K562 (cell line): ENCODE results near the gene CARD14. TPM values are rescaled to one million over a fixed set of nuclear protein-coding genes. Genes with fewer than 3 reads are reported as not detected.
A peak's percentile ranks its signal among the peaks of the same experiment; 100 is the strongest.

Experiments used
- ARNT ChIP-seq, 2 experiments: fragments of 450-650 bp; IDR thresholded peaks; 2 replicates each; pipeline ENCODE4 v1.6.1; 2016; ENCODE audit warnings: mild to moderate bottlenecking in 1 of 2
- DACH1 ChIP-seq: fragments of 450-650 bp; IDR thresholded peaks from 2 replicates; pipeline ENCODE4 v1.6.1; 2018; ENCODE audit not compliant: partially characterized antibody
- DIDO1 ChIP-seq: fragments of 450-650 bp; IDR thresholded peaks from 2 replicates; pipeline ENCODE4 v1.6.1; 2016; ENCODE audit warnings: low read depth, missing biosample characterization, missing genetic modification characterization
- DPF2 ChIP-seq: fragments of 450-650 bp; IDR thresholded peaks from 2 replicates; pipeline ENCODE4 v1.6.1; 2016
- GTF2E2 ChIP-seq: fragments of 200-800 bp; sonication (Bioruptor generic); IDR thresholded peaks from 2 replicates; pipeline ENCODE4 v1.6.1; 2016; ENCODE audit warnings: missing genetic modification characterization, missing compliant biosample characterization
- L3MBTL2 ChIP-seq: fragments of 450-650 bp; IDR thresholded peaks from 2 replicates; pipeline ENCODE4 v1.6.1; 2016; ENCODE audit warnings: mild to moderate bottlenecking, moderate library complexity
- LEF1 ChIP-seq: fragments of 450-650 bp; IDR thresholded peaks from 2 replicates; pipeline ENCODE4 v1.6.1; 2016; ENCODE audit warnings: mild to moderate bottlenecking
- NR2C2 ChIP-seq, 2 experiments: fragments of 200-800 bp in 1 of 2; sonication (Bioruptor generic) in 1 of 2; sonication (generic) in 1 of 2; formaldehyde crosslinking in 1 of 2; IDR thresholded peaks; 2 replicates each; pipeline versions ENCODE4 v1.6.1 to v1.8.0; 2016 to 2022; ENCODE audit warnings: mild to moderate bottlenecking in 1 of 2, missing compliant biosample characterization in 1 of 2, missing genetic modification characterization in 1 of 2, missing genetic modification reagents in 1 of 2
- RCOR1 ChIP-seq, 2 experiments: IDR thresholded peaks; 2 replicates each; pipeline ENCODE4 v1.6.1; 2012; ENCODE audit warnings: low read depth in 2 of 2, low read length in 2 of 2, borderline replicate concordance in 1 of 2, improper control_type of control experiment in 1 of 2
- SPI1 ChIP-seq: IDR thresholded peaks from 2 replicates; pipeline ENCODE4 v1.6.1; 2011; ENCODE audit warnings: low read depth, low read length, control low read depth, borderline replicate concordance
- STAT5A ChIP-seq: IDR thresholded peaks from 2 replicates; pipeline ENCODE4 v1.6.1; 2012; ENCODE audit warnings: low read length, inconsistent platforms, borderline replicate concordance
- TCF3 ChIP-seq: sonication (generic); formaldehyde crosslinking; IDR thresholded peaks from 2 replicates; pipeline ENCODE4 v1.4.0; 2020; ENCODE audit warnings: mild to moderate bottlenecking, missing genetic modification reagents
- TRIM24 ChIP-seq, 2 experiments: fragments of 450-650 bp; IDR thresholded peaks; 2 replicates each; pipeline ENCODE4 v1.6.1; 2016
- ZNF217 ChIP-seq: sonication (generic); formaldehyde crosslinking; IDR thresholded peaks from 2 replicates; pipeline ENCODE4 v1.8.0; 2022; ENCODE audit warnings: mild to moderate bottlenecking, missing genetic modification reagents
- polyA plus RNA-seq, 8 experiments: library from polyadenylated mRNA; depleted of rRNA in 4 of 8; stranded (reverse) in 5 of 8; unstranded in 3 of 8; fragments of >200 nt; fragmentation: Nextera tagmentation in 2 of 8; fragmentation: Illumina TruSeq in 1 of 8; extraction: Ambion mirVana in 2 of 8; extraction: Trizol in 1 of 8; gene quantifications; 2 replicates each; pipeline versions ENCODE4 v1.2.1 to v1.2.3, GENCODE V29; 2011 to 2014; ENCODE audit warnings: inconsistent platforms in 1 of 8, missing spikeins in 1 of 8
- total RNA-seq, 7 experiments: library from RNA; depleted of rRNA in 6 of 7; stranded (reverse); fragments of >200 nt in 6 of 7; fragmentation: Illumina TruSeq in 2 of 7; extraction: Trizol in 2 of 7; gene quantifications; 2 replicates each; pipeline versions ENCODE4 v1.2.1 to v1.2.3, GENCODE V29; 2011 to 2021; ENCODE audit warnings: low replicate concordance in 1 of 7
- TF ChIP-seq, protein P1 (sequence below), 2 experiments: fragments of 450-650 bp; IDR thresholded peaks; 2 replicates each; pipeline ENCODE4 v1.6.1; 2016; ENCODE audit warnings: mild to moderate bottlenecking in 2 of 2, borderline replicate concordance in 1 of 2, low read depth in 1 of 2, moderate library complexity in 1 of 2
- TF ChIP-seq, protein P2 (sequence below): sonication (generic); formaldehyde crosslinking; IDR thresholded peaks from 2 replicates; pipeline ENCODE4 v1.5.0; 2020; ENCODE audit warnings: missing genetic modification reagents
- TF ChIP-seq, protein P3 (sequence below): fragments of 250-450 bp; sonication (Bioruptor Pico); IDR thresholded peaks from 2 replicates; pipeline ENCODE4 v1.5.0; 2021

CARD14 gene
- total and polyA plus RNA-seq, 9 of the 15 experiments (the other 6 are each of a cell fraction or from before 2014, with no cell fraction given) = not detected

DNA sequence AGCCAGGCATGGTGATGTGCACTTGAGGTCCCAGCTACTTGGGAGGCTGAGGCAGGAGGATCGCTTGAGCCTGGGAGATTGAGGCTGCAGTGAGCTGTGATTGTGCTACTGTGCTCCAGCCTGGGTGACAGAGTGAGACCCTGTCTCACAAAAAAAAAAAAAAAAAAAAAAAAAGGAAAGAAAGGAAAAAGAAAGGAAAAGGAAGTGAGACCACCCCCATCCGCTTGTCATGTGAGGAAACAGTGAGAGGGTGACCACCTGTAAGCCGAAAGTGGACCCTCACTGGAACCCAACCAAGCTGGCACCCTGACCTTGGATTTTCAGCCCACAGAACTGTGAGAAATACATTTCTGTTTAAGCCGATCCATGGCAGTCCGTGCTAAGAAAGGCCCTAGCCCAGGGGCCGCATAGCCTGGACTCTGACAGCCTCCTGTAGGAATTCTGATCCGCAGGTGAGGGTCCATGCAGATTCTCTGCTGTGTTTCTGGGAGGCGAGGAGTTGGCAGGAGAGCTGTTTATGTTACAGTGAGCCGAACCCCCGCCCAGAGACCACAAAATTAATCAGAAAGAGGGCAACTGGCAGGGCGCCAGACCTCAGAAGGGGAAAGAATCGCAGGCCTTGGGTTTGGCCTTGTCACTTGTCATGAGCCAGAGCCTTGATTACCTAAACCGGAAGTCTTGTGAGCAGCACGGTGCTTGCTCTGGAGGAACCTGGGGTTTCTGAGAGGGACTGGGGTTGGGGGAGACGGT is 49.4 kb downstream of the CARD14 start (continued):
- TF ChIP-seq L3MBTL2 (peak; percentile 41; the same call in 1 of the 2 replicates), DPF2 (peak; percentile 45; the same call in 1 of the 2 replicates), ZNF217 (CRISPR knock-in tag) (no peak), DACH1 (no peak), STAT5A (no peak), NR2C2 (CRISPR knock-in tag; IDR thresholded peaks at IDR 0.05) (no peak), NR2C2 (tag; IDR thresholded peaks at IDR 0.05) (peak; percentile 59), TRIM24 (IDR thresholded peaks at IDR 0.05) (no peak), ARNT (IDR thresholded peaks at IDR 0.05) (0 out of 4 replicates have a peak, but pooled peaks of 1 of the 2 experiments have one; percentile 49), RCOR1 (IDR thresholded peaks at IDR 0.05; ENCODE audit: borderline replicate concordance in 1 of 2, low read depth in 2 of 2, low read length in 2 of 2) (peak; percentile 50 to 96), SPI1 (peak; percentile 50; the same call in 1 of the 2 replicates), DIDO1 (tag) (no peak), GTF2E2 (tag) (no peak), TCF3 (CRISPR knock-in tag) (no peak), LEF1 (peak; percentile 55; the same call in 1 of the 2 replicates)
- TF ChIP-seq, protein P1, sequence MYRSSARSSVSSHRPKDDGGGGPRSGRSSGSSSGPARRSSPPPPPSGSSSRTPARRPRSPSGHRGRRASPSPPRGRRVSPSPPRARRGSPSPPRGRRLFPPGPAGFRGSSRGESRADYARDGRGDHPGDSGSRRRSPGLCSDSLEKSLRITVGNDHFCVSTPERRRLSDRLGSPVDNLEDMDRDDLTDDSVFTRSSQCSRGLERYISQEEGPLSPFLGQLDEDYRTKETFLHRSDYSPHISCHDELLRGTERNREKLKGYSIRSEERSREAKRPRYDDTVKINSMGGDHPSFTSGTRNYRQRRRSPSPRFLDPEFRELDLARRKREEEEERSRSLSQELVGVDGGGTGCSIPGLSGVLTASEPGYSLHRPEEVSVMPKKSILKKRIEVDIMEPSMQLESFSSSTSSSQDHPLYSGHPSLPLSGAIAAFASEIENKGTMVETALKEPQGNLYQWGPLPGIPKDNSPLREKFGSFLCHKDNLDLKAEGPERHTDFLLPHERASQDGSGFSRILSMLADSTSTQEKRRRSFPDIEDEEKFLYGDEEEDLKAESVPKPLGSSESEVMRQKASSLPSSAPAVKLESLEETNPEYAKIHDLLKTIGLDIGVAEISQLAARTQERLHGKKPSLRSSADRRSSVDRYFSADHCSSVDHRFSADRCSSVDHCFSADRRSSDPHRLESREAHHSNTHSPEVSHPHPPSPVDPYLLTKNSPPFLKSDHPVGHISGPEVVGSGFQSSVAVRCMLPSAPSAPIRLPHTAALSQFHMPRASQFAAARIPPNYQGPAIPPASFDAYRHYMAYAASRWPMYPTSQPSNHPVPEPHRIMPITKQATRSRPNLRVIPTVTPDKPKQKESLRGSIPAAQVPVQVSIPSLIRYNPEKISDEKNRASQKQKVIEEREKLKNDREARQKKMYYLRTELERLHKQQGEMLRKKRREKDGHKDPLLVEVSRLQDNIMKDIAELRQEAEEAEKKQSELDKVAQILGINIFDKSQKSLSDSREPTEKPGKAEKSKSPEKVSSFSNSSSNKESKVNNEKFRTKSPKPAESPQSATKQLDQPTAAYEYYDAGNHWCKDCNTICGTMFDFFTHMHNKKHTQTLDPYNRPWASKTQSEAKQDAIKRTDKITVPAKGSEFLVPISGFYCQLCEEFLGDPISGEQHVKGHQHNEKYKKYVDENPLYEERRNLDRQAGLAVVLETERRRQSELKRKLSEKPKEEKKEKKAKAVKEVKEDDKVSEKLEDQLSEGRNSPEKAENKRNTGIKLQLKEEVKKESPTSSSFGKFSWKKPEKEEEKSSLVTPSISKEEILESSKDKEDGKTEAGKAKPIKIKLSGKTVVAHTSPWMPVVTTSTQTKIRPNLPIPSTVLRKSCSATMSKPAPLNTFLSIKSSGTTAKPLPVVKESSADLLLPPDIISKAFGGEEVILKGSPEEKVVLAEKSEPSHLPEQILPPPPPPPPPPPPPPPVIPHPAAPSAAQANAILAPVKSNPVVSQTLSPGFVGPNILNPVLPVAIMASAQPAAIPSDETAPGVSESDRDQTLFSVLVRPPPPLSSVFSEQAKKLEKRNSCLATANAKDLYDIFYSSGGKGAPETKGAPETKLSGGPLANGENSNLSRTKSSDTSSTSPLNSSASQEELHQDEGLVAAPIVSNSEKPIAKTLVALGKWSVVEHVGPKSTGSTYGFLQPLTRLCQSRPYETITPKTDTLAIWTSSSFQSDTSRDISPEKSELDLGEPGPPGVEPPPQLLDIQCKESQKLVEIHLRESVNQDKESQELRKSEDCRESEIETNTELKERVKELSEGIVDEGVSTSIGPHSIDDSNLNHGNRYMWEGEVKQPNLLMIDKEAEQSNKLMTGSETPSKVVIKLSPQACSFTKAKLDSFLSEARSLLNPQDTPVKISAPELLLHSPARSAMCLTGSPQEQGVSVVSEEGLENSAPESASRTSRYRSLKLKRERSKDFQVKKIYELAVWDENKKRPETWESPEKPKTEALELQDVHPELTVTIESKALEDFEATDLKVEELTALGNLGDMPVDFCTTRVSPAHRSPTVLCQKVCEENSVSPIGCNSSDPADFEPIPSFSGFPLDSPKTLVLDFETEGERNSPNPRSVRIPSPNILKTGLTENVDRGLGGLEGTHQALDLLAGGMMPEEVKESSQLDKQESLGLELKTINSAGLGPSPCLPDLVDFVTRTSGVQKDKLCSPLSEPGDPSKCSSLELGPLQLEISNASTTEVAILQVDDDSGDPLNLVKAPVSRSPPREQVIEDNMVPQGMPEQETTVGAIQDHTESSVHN (IDR thresholded peaks at IDR 0.05; ENCODE audit: borderline replicate concordance in 1 of 2, low read depth in 1 of 2) = peak in 1 of 2 experiments; percentile 64; a peak in 1 of 4 replicates
- TF ChIP-seq, protein P2, sequence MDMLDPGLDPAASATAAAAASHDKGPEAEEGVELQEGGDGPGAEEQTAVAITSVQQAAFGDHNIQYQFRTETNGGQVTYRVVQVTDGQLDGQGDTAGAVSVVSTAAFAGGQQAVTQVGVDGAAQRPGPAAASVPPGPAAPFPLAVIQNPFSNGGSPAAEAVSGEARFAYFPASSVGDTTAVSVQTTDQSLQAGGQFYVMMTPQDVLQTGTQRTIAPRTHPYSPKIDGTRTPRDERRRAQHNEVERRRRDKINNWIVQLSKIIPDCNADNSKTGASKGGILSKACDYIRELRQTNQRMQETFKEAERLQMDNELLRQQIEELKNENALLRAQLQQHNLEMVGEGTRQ (CRISPR knock-in tag) = no peak
- TF ChIP-seq, protein P3, sequence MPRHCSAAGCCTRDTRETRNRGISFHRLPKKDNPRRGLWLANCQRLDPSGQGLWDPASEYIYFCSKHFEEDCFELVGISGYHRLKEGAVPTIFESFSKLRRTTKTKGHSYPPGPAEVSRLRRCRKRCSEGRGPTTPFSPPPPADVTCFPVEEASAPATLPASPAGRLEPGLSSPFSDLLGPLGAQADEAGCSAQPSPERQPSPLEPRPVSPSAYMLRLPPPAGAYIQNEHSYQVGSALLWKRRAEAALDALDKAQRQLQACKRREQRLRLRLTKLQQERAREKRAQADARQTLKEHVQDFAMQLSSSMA (CRISPR knock-in tag) = no peak
